Activated CD8-positive, alpha-beta memory T cell treated with anti-CD3 and anti-CD28 coated beads, Interleukin-2, amount 50 U/mL, for 4 hours (primary cell): Measurements from ENCODE around the gene RIN1.
"Not testable (repeated sequence)": the region's sequence is repeated elsewhere in the genome, so short reads cannot be mapped to it uniquely, and the experiment has no call there.

Experiments
- DNase-seq: peaks from one replicate; pipeline ENCODE4 v3.0.0-alpha.2; 2020

RIN1 gene

GRCh38 chr11:66360406-66361073, 24.3 kb upstream of the RIN1 start:
- DNase-seq, result no peak

GRCh38 chr11:66359662-66360087, 23.4 kb upstream of the RIN1 start:
- no peak for DNase-seq

GRCh38 chr11:66350560-66351235, 14.5 kb upstream of the RIN1 start:
- not testable (repeated sequence) for DNase-seq

- no peak for DNase-seq
These were observed 12.8 kb upstream of the RIN1 start for GRCh38 chr11:66349084-66349386.

- peak; percentile 73 for DNase-seq
These were observed 11.4 kb upstream of the RIN1 start, which contains the start of gene B4GAT1 for GRCh38 chr11:66347425-66348276. TSS of gene B4GAT1 (minus strand) at chr11:66347629. CDS start at chr11:66347545, 84 bp downstream.

GRCh38 chr11:66346476-66347424, 10.5 kb upstream of the RIN1 start:
- no peak for DNase-seq

GRCh38 chr11:66345316-66345649, 9.0 kb upstream of the RIN1 start:
- DNase-seq, result no peak

- peak; percentile 98 for DNase-seq
These were observed 8.5 kb upstream of the RIN1 start, which contains the start of gene BRMS1 for GRCh38 chr11:66344550-66345315. TSS of gene BRMS1 (minus strand) at chr11:66345104. CDS start at chr11:66342234, 2,870 bp downstream.

GRCh38 chr11:66343176-66343575, 6.9 kb upstream of the RIN1 start:
- DNase-seq, result no peak

- DNase-seq, result no peak
These were observed 5.4 kb upstream of the RIN1 start for GRCh38 chr11:66341502-66342126.

- no peak for DNase-seq
These were observed 4.6 kb upstream of the RIN1 start for GRCh38 chr11:66340596-66341501.

GRCh38 chr11:66339686-66340483, 3.7 kb upstream of the RIN1 start:
- no peak for DNase-seq

- DNase-seq, result no peak
These were observed 3.0 kb upstream of the RIN1 start for GRCh38 chr11:66339162-66339675.

GRCh38 chr11:66338276-66339161, 2.3 kb upstream of the RIN1 start:
- DNase-seq, result no peak

- DNase-seq, result no peak
These were observed 1.1 kb upstream of the RIN1 start for GRCh38 chr11:66337103-66337899.

- DNase-seq, result no peak
These were observed 552 bp downstream of the RIN1 start for GRCh38 chr11:66335531-66336233.
